ENCODE data around the gene RBM39. TPM values are rescaled to one million over a fixed set of nuclear protein-coding genes. Genes with fewer than 3 reads are reported as not detected.

The RBM39 gene
- total RNA-seq, 2 donors from 2014 or later: 276 to 332 TPM

DNA sequence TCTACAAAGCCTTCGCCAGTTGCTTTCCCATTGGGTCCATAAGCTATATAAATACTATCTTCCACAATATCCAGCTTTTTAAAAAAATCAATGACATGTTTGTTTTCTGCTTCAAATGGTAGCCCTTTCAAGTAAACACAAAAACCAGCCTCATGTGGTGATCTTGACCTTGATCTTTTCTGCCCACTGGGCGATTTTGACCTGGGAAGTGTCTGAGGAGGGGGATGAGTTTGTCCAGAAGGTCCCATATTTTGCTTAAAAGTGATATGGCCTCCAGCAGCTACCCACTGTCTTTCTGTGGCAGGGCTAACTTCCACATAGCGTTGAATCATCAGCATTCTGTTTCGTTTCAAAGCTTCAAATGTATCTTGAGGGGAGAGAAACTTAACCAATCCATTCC, 88.2 kb downstream of the RBM39 start:
- H3K36me3 ChIP-seq (ENCODE audit: control insufficient read depth, insufficient read depth, low read length): peaks cover 67% of the 10 kb centered on the region
- no peak overlapping the region for H3K4me3 ChIP-seq (ENCODE audit: low read length)
- Mint-ChIP-seq H3K4me1 (peaks cover 5% of the 10 kb centered on the region), H3K9me3 (no peaks in the 10 kb centered on the region), H3K27ac (no peak overlapping the region), H3K36me3 (ENCODE audit: low read depth) (peaks cover 18% of the 10 kb centered on the region), H3K4me3 (no peak overlapping the region), H3K27me3 (ENCODE audit: insufficient read depth) (no peaks in the 10 kb centered on the region)
- no peaks in the 10 kb centered on the region for H3K4me1 ChIP-seq (ENCODE audit: control insufficient read depth, insufficient read depth, low read length)
- H3K27me3 ChIP-seq (ENCODE audit: control insufficient read depth, insufficient read depth, low read length, poor library complexity, severe bottlenecking): no peaks in the 10 kb centered on the region
- no peak overlapping the region for H3K9ac ChIP-seq (ENCODE audit: extremely low read depth, low read length, poor library complexity, severe bottlenecking)
- TF ChIP-seq, protein P1, sequence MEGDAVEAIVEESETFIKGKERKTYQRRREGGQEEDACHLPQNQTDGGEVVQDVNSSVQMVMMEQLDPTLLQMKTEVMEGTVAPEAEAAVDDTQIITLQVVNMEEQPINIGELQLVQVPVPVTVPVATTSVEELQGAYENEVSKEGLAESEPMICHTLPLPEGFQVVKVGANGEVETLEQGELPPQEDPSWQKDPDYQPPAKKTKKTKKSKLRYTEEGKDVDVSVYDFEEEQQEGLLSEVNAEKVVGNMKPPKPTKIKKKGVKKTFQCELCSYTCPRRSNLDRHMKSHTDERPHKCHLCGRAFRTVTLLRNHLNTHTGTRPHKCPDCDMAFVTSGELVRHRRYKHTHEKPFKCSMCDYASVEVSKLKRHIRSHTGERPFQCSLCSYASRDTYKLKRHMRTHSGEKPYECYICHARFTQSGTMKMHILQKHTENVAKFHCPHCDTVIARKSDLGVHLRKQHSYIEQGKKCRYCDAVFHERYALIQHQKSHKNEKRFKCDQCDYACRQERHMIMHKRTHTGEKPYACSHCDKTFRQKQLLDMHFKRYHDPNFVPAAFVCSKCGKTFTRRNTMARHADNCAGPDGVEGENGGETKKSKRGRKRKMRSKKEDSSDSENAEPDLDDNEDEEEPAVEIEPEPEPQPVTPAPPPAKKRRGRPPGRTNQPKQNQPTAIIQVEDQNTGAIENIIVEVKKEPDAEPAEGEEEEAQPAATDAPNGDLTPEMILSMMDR (conservative IDR thresholded peaks at IDR 0.05): no peak
- no peak overlapping the region for H3K27ac ChIP-seq (ENCODE audit: low read depth, low read length)
- no peaks in the 10 kb centered on the region for H3K9me3 ChIP-seq (ENCODE audit: control insufficient read depth, low read length)
- 91 to 92% methylated on average over 3 to 4 of the region's 4 CpGs for WGBS, 2 experiments (ENCODE audit: insufficient coverage in 1 of 2, insufficient read length in 1 of 2)
- DNase-seq: no peak

Other genes starting within 250 kb of the RBM39 start
- gene C20orf173, start 212.6 kb downstream of the RBM39 start, total RNA-seq: not detected
- gene ERGIC3, start 200.2 kb downstream of the RBM39 start, total RNA-seq: 100 to 1,000 TPM; 217 to 230 TPM
- 1 to 10 TPM; 1.7 to 3.5 TPM for gene SPAG4, start 126.4 kb downstream of the RBM39 start, total RNA-seq
- gene CPNE1, start 77.4 kb downstream of the RBM39 start, total RNA-seq: 100 to 1,000 TPM; 238 to 441 TPM
- 100 to 1,000 TPM; 106 to 158 TPM for gene RBM12, start 77.4 kb downstream of the RBM39 start, total RNA-seq
- 10 to 100 TPM; 17.0 to 30.9 TPM for gene NFS1, start 42.9 kb downstream of the RBM39 start, total RNA-seq
- gene ROMO1, start 42.9 kb downstream of the RBM39 start, total RNA-seq: 100 to 1,000 TPM; 194 to 243 TPM
- 10 to 100 TPM; 68.1 to 78.8 TPM for gene PHF20, start 29.8 kb upstream of the RBM39 start, total RNA-seq
- gene SCAND1, start 212.2 kb upstream of the RBM39 start, total RNA-seq: 10 to 100 TPM; 56.3 to 59.5 TPM
- gene CNBD2, start 226.3 kb upstream of the RBM39 start, total RNA-seq: 1 to 10 TPM; 1.3 to 1.9 TPM

Measured in endodermal cell (in vitro differentiated cells).